BLaER1 (cell line): ENCODE results near the gene KRT75.
"Not testable (repeated sequence)": the region's sequence is repeated elsewhere in the genome, so short reads cannot be mapped to it uniquely, and the experiment has no call there.

ENCODE experiments used
- H3K27ac ChIP-seq: shearing (Covaris generic); formaldehyde crosslinking; 2 replicates; pipeline ENCODE4 v1.8.1; 2022
- H3K27me3 ChIP-seq: shearing (Covaris generic); formaldehyde crosslinking; 2 replicates; pipeline ENCODE4 v1.8.1; 2022
- H3K36me3 ChIP-seq: shearing (Covaris generic); formaldehyde crosslinking; 2 replicates; pipeline ENCODE4 v1.8.1; 2022
- H3K4me1 ChIP-seq: shearing (Covaris generic); formaldehyde crosslinking; 2 replicates; pipeline ENCODE4 v1.8.1; 2022
- H3K4me2 ChIP-seq: shearing (Covaris generic); formaldehyde crosslinking; 2 replicates; pipeline ENCODE4 v1.8.1; 2022
- H3K4me3 ChIP-seq: shearing (Covaris generic); formaldehyde crosslinking; 2 replicates; pipeline ENCODE4 v1.8.1; 2022
- H3K9ac ChIP-seq: shearing (Covaris generic); formaldehyde crosslinking; 2 replicates; pipeline ENCODE4 v1.8.1; 2022
- H3K9me3 ChIP-seq: shearing (Covaris generic); formaldehyde crosslinking; 2 replicates; pipeline ENCODE4 v1.8.1; 2022
- H4K20me1 ChIP-seq: shearing (Covaris generic); formaldehyde crosslinking; 2 replicates; pipeline ENCODE4 v1.8.1; 2022
- Cebpa-rat ChIP-seq: shearing (Covaris generic); IDR thresholded peaks from 2 replicates; pipeline ENCODE4 v1.8.1; 2022

KRT75 gene

DNA sequence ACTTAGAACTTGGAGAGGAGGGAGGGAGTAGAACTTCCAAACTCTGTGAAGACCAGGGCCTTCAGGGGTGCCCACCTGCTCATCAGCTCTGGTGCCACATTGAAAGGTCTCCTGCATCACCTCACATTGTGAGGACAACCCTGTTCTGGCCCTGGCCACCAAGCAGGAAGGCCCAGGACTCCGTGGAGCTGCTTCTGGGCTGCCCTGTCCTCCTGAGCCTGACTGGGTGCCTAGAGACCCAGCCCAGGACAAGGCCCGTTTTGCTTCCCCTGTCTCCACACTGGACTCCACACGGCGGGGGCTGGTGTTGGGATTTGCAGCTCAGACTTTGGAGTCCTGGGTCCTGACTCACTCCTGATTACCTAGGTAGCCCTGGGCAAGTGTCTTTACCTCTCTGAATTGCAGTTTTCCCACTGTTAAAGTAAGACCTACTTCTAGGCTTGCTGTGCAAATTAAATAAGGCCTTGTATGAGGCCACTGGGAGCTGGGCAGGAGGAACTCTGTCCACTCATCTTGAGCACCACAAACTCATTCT, 15.5 kb downstream of the KRT75 start:
- H3K27ac ChIP-seq: no peak overlapping the region
- no peak overlapping the region for H3K4me3 ChIP-seq
- H3K4me2 ChIP-seq: no peak overlapping the region
- H3K9me3 ChIP-seq: no peaks in the 10 kb centered on the region
- peaks cover 11% of the 10 kb centered on the region for H3K4me1 ChIP-seq
- H3K9ac ChIP-seq: no peak overlapping the region
- H3K27me3 ChIP-seq: no peaks in the 10 kb centered on the region
- no peaks in the 10 kb centered on the region for H3K36me3 ChIP-seq
- TF ChIP-seq Cebpa-rat: no peak
- no peaks in the 10 kb centered on the region for H4K20me1 ChIP-seq

DNA sequence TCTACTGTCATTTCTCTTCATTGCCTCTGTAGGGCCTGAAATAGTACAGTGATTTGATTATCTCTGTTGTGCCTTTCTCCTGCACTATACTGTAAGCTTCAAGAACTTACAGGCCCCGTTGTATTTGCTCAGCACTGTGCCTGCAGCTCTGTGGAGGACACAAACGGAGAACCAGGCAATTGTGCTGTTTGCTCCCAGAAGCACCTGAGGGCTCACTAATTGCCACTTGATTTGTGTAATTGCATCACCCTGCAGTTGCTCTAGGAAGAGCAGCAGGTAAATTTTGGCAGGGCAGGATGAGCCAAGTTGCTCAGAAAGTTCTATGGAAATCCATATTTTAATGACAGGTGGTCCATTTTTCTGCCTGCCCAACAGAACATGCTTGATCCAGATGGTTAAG, 16.4 kb downstream of the KRT75 start:
- H3K27ac ChIP-seq: no peak overlapping the region
- no peaks in the 10 kb centered on the region for H4K20me1 ChIP-seq
- H3K9ac ChIP-seq: no peak overlapping the region
- no peaks in the 10 kb centered on the region for H3K36me3 ChIP-seq
- H3K4me1 ChIP-seq: peaks cover 15% of the 10 kb centered on the region
- H3K4me2 ChIP-seq: no peak overlapping the region
- H3K27me3 ChIP-seq: no peaks in the 10 kb centered on the region
- TF ChIP-seq Cebpa-rat: no peak
- H3K4me3 ChIP-seq: no peak overlapping the region
- no peaks in the 10 kb centered on the region for H3K9me3 ChIP-seq

DNA sequence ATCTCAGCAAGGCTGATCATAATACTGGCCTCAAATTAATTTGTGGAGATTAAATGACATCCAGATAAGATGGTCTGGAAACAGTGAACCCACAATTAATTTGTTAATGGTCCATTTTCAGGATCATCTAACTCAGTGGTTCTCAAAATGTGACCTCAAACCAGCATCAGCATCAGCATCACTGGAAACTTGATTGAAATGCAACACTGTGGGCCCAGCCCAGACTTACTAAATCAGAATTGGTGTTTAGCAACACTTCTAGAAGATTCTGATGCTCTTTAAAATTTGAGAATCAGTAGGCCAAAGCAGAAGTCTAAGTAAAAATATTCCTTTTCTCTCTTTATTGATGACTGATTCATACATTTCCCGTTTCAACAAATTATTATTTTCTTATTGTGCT, 17.4 kb downstream of the KRT75 start:
- H3K36me3 ChIP-seq: no peaks in the 10 kb centered on the region
- H3K4me1 ChIP-seq: peaks cover 15% of the 10 kb centered on the region
- no peaks in the 10 kb centered on the region for H3K27me3 ChIP-seq
- no peak overlapping the region for H3K4me2 ChIP-seq
- no peak for TF ChIP-seq Cebpa-rat
- no peak overlapping the region for H3K4me3 ChIP-seq
- H3K27ac ChIP-seq: no peak overlapping the region
- no peaks in the 10 kb centered on the region for H4K20me1 ChIP-seq
- H3K9me3 ChIP-seq: no peaks in the 10 kb centered on the region
- H3K9ac ChIP-seq: no peak overlapping the region

DNA sequence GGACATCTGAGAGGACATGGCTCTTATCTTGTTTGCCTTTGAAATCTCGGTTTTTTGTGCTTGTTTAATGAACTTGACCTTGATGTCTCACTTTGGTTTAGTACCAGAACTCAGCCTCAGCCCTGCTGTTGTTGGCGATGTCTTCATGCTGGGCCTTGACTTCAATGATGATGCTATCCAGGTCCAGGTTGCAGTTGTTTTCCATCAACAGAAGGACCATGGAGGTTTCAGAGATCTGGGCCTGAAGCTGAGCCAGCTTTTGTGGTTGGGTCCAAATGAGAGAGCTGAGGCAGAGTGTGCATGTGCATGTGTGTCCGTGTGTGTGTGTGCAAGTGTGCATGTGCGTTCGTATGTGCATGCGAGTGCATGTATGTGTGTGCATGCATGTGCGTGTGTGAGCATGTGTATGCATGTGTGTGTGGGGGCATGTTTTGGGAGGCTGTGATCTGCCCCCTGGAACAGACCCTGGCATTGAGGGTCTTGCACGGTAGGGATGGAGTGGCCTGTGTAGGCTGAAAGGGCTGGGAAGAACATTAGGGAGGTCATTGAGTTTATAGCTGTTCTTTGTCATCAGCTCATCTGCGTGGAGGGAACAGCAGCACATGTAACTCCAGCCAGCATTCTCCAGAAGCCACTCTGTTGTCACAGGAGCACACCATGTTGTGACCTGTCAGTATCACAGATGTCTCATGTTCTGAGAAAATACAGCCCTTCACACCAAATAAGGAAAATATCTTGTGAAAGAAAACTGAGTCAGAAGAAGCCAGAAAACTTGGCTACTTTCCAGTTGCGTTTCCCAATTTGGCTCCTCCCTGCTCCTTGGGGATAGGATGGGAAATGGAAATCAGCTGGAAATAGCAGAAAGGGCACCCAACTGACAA, 18.1 kb downstream of the KRT75 start:
- no peak for TF ChIP-seq Cebpa-rat
- Histone ChIP-seq H3K4me3 (no peak overlapping the region), H3K4me2 (no peak overlapping the region), H3K36me3 (no peaks in the 10 kb centered on the region), H3K9ac (no peak overlapping the region), H4K20me1 (no peaks in the 10 kb centered on the region), H3K27ac (no peak overlapping the region), H3K4me1 (peaks cover 15% of the 10 kb centered on the region), H3K27me3 (no peaks in the 10 kb centered on the region), H3K9me3 (no peaks in the 10 kb centered on the region)

DNA sequence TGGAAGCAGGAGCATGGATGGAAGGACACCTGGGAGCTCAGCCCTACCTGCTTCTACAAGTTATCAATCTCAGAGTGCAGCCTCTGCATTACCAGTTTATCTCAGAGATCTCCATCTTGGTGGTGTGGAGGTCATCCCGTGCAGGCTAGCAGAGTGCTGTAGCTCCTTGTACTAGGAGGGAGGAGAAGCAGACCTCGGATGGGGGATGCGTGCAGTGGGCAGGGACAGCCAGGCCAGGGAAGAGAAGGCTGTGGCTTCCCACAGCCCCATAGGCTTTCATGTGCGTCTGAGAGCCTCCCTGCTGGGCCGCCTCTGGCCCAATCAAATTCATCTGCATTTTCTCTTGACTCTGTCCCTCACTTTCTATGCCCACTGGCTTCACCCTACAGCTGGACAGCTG, 19.2 kb downstream of the KRT75 start:
- Histone ChIP-seq H4K20me1 (no peaks in the 10 kb centered on the region), H3K9me3 (no peaks in the 10 kb centered on the region), H3K4me1 (peaks cover 13% of the 10 kb centered on the region), H3K36me3 (no peaks in the 10 kb centered on the region), H3K9ac (no peak overlapping the region), H3K27ac (no peak overlapping the region), H3K27me3 (no peaks in the 10 kb centered on the region), H3K4me3 (no peak overlapping the region), H3K4me2 (no peak overlapping the region)
- TF ChIP-seq Cebpa-rat: no peak

DNA sequence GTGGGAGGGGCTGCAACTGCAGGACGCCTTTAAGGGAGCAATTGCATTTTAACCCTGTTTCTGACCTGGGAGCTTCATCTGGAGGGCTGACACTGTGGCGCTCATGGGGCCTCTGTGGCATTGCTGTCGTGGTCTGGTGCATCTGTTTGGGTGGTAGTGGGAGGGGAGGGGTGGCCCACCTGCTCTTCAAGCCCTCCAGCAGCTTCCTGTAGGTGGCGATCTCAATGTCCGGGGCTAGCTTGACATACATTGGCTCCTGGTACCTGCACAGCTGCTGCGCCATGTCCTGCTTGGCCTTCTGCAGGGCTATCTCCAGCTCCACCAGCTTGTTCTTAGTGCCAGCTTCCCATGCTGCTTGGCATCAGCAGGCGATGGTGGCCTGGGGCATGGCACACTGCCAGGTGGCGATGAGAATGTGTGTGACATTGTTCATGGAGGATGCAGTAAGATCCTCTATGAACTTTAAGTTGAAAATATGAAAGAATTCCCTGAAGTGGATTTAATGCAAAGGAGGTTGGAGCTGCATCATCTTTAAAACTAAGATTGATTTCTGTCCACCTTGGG, 20.3 kb downstream of the KRT75 start:
- no peaks in the 10 kb centered on the region for H3K27me3 ChIP-seq
- no peaks in the 10 kb centered on the region for H4K20me1 ChIP-seq
- no peak overlapping the region for H3K9ac ChIP-seq
- H3K9me3 ChIP-seq: no peaks in the 10 kb centered on the region
- H3K4me1 ChIP-seq: peaks cover 6% of the 10 kb centered on the region; the same call in 1 of the 2 replicates
- no peak overlapping the region for H3K4me2 ChIP-seq
- H3K36me3 ChIP-seq: no peaks in the 10 kb centered on the region
- H3K4me3 ChIP-seq: no peak overlapping the region
- no peak overlapping the region for H3K27ac ChIP-seq
- no peak for TF ChIP-seq Cebpa-rat

DNA sequence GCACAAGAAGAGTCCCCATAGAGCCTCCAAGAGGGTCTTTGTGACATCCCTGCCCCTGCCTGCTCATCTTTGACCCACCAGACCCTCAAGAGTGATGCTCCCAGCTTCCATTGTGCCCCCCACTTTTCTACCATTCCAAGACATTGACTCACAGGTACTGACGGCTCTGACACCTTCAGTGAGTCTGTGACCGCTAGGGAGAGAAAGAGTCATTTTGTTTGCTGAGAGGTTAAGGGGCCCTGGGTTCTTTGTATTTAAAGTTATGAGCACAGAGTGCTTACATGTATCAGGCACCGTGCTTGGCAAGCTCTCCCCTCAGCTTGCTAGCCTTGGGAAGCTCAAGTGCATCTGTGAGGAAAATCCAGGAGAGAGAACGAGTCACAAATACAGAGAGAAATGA, 21.0 kb downstream of the KRT75 start:
- no peak for TF ChIP-seq Cebpa-rat
- H3K27me3 ChIP-seq: no peaks in the 10 kb centered on the region
- no peak overlapping the region for H3K9ac ChIP-seq
- no peaks in the 10 kb centered on the region for H4K20me1 ChIP-seq
- H3K36me3 ChIP-seq: no peaks in the 10 kb centered on the region
- H3K4me1 ChIP-seq: peaks cover 6% of the 10 kb centered on the region; the same call in 1 of the 2 replicates
- H3K4me3 ChIP-seq: no peak overlapping the region
- no peaks in the 10 kb centered on the region for H3K9me3 ChIP-seq
- no peak overlapping the region for H3K27ac ChIP-seq
- no peak overlapping the region for H3K4me2 ChIP-seq

DNA sequence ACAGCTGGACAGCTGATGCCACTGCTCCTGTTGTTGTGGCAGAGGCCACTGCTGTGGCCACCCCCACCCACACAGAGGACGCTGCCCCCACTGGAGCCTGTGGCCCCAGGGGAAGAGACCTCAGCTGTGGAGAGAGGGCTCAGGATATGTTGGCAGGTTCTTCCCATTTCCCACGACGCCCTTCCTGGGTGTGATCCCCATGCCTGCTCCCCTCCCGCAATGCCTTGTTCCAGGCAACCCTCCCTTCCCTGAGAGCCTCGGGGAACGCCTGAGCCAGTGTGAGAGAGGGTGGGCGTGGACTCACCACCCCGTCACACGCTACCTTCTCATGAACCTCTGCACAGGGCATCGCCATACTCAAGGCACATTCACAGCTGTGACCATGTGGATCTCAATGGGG, 22.4 kb downstream of the KRT75 start:
- H3K4me2 ChIP-seq: no peak overlapping the region
- H4K20me1 ChIP-seq: no peaks in the 10 kb centered on the region
- no peak overlapping the region for H3K9ac ChIP-seq
- no peak overlapping the region for H3K27ac ChIP-seq
- no peak overlapping the region for H3K4me3 ChIP-seq
- H3K36me3 ChIP-seq: no peaks in the 10 kb centered on the region
- no peaks in the 10 kb centered on the region for H3K27me3 ChIP-seq
- no peaks in the 10 kb centered on the region for H3K9me3 ChIP-seq
- TF ChIP-seq Cebpa-rat: no peak
- H3K4me1 ChIP-seq: peaks cover 6% of the 10 kb centered on the region; the same call in 1 of the 2 replicates

DNA sequence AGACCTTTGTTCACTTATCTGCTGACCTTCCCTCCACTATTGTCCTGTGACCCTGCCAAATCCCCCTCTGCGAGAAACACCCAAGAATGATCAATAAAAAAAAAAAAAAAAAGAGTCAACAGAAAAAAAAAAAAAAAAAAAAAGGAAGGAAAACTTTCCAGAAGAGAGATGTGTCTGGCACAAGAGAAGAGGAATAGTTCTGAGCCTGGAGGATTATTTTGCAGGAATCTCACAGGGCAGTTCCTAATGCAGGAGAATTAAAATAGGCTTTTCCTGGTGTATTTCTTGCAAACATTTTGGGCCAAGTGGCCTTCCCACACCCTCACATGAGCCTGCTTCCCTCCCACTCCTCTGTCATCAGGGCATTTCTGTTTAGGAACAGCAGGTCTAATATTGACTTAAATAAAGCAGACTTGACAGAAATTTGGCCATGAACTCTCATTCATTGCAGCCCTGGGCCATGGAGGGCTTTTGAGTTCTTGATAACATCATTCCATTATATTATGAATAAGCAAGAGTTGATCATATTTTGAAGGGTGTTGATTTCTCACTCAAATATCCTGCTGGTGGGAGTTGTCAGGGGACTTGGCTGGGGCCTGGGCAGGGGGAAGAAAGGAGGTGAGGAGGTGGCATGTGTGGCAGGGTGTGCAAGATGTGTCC, 23.5 kb downstream of the KRT75 start:
- not testable (repeated sequence) for H3K27me3 ChIP-seq, H4K20me1 ChIP-seq, H3K4me1 ChIP-seq, H3K9me3 ChIP-seq, H3K9ac ChIP-seq, H3K4me2 ChIP-seq, H3K27ac ChIP-seq, H3K36me3 ChIP-seq, H3K4me3 ChIP-seq

DNA sequence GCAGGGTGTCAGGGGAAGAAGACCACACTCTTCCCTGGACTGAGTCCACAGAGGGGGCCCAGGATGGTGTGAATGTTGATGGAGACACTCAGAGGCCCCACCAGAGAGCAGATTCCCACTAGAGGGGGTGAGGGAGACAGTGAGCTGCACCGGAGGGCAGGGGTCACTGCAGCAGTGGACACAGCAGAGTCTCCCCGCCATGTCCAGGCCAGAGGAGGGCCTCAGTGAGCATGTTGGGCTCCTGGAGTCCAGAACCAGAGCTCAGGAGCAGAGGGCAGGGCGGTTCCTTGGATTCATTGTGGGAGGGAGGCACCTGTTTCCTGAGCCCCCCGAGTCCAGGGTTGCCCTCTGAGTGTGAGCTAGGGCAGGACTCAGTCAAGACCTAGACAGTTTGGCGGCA, 26.3 kb downstream of the KRT75 start:
- no peaks in the 10 kb centered on the region for H3K4me1 ChIP-seq
- no peaks in the 10 kb centered on the region for H3K9me3 ChIP-seq
- H4K20me1 ChIP-seq: no peaks in the 10 kb centered on the region
- no peak overlapping the region for H3K27ac ChIP-seq
- H3K27me3 ChIP-seq: no peaks in the 10 kb centered on the region
- H3K4me3 ChIP-seq: no peak overlapping the region
- H3K9ac ChIP-seq: no peak overlapping the region
- TF ChIP-seq Cebpa-rat: no peak
- no peaks in the 10 kb centered on the region for H3K36me3 ChIP-seq
- H3K4me2 ChIP-seq: no peak overlapping the region
